Measurements from ENCODE around the gene OTOGL.

Gene OTOGL, protein sequence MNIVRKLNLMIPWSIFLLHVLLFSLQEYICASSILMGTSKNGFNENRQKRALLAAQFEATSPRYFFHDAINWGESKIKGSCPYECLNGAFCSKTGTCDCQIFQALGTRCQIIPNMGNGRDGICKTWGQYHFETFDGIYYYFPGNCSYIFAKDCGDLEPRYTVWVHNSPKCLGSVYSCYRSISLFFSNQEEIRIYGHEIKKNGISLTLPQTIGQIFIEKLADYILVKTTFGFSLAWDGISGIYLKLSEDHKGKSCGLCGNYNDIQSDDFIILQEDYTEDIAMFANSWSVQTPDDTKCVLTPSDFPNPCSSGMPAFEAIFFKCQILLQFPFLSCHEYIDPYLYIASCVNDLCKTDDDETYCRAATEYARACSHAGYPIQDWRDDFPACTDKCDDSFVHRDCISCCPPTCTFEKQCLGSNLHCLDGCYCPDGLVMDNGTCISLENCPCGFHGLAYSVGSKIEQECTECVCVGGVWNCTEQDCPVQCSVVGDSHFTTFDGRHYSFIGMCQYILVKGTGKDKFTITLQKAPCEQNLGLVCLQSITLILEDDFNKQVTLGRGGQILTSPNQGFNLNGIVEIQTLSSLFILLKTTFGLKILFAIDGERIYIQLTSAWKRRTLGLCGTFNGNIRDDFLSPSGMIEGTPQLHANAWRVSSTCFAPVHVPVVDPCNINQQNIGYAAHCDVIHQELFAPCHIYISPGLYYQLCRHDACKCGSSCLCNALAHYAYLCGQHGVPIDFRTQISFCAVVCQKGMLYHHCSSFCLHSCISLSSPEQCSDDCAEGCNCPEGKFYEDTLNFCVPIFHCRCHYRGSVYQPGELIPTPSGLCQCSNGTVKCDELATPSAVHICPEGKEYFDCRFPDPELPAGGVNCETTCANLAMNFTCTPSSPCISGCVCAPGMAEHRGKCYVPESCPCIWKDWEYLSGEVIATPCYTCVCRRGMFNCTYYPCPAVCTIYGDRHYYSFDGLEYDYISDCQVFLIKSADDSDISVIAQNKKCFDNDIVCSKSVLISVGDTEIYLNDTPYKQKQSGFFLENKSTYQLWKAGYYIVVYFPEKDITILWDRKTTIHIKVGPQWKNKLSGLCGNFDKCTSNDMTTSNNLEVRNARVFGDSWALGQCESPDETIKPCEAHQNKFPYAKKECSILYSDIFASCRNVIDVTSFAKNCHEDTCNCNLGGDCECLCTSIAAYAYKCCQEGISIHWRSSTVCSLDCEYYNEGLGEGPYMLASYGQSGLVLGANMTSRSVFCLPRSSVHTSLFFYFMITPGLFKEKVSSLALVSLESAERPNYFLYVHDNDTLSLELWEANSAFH (N-terminal part only)

DNA sequence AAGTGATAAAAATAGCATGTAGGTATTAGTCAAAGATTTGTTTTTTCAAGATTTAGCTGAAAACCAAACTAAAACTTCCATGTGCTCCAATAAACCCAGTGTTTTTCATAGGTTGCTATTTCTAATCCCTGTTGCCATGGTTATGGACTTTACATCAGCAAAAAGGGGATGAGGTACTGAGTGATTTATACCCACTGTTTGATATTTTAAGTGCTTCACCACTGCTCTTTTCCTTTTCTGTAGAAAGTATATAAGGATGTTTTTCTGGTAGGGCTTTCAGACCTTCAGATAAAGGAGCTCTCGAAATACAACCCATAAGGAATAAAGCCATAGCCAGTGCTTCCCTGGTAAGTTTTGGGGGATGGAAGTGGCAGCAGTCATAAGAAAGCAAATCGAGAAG is at the start of gene OTOGL:
TSS of gene OTOGL (plus strand) at position 279 of the 400 bp plus-strand sequence. CDS start 109,895 bp downstream, outside the sequence.
- no peak for DNase-seq

DNA sequence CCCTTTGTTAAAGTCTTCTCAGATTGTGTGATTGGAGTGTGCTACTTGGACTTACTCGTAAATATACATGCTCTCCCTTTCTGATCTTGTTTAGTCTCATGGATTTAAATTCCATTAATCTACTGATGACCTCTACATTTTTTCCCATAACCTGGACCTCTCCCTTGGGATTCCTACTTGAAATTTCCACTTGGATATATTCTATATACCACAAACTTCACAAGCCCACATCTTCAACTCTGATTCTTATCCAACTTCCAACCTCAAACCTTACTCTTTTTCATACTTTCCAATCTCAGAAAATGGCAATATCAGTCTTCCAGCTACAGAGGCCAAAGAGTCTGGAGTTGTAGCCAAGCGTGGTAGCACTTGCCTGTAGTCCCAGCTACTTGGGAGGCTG is 49.1 kb upstream of the OTOGL start:
- DNase-seq: no peak

DNA sequence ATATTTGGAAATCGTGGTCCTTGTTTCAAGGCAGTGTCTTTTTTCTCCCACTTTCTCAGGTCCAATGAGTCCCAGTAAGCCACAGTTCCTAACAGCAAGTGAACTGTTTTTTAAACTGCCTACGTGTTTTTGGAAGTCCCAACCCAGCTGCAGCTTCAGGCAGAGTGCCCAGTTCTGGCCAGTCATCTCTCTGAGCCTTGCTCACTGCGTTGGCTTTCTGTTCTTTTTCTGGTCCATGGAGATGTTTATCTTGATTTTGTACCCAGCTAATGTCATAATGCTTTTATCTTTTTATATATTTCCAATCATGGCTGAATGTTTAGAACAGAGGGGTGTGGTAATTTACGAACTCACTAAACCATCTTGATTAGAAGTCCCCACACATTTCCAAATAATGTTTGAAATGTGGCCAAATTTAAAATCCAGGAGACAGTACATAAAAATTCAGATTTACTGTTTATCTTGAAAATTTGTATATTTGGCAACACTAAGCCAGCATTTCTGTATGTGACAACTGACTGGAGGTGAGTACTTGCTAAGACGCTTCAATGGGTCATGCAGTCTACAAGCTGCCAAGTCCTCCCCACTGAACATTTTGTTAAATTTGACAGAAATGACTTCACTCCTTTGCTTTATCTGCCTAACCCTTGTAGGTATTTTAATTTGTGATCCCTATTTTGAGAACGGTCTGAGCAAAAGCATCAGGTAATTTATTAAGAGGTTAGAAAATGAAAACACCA is 46.1 kb upstream of the OTOGL start:
- DNase-seq: no peak

DNA sequence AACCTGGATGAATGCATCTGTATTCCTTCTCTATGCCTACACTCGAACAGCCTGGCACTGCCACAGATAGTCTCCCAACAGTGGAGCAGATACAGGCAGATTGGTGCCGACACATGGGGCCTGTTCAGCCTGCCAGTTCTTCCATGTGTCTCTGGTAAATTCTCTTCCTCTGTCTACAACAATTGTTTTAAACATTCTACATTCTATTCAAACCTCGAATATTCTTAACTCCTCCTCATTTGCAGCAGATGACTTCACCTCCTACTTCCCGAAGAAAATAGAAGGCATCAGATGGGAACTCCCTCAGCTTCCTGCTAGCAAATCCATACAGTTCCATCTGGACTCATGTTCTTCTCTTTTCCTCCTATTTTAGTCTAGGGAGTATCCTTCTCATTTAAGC is 43.1 kb upstream of the OTOGL start:
- no peak for DNase-seq

DNA sequence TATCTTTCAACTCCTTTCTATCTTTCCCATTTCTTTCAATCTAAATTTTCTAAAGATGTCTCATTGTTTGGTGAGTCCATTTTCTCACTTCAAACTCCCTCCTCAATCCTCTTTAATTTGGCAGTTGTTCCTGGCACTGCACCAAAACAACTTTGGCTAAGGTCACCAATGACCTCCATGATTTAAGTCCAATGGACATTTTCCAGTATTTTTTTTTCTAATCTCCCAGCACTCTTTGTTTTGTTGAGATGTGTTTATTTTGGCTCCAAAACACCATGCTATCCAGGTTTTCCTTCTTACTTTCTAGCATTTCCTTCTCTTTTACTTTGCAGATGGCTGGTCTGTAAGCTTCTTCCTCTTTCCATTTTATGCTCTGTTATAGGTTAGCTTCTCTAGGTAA is 42.5 kb upstream of the OTOGL start:
- no peak for DNase-seq

DNA sequence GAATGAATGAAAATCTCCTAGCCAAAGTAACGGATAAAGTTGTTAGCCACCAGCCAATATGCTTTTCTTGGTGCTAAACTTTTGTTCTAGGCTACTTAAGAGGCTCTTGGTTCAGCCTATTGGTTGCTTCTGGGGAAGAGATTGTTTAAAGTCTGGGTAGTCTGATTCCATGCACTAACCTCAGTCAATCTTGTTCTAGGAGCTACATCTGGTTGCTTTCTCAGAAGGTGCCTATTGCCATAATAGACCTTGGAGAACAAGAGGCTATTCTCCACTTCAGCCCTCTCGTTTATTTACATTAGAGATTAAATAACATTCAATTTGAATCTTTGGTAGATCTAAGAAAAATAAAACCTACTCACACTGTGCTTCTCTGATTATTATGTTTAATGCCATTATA is 40.8 kb upstream of the OTOGL start:
- DNase-seq: no peak

DNA sequence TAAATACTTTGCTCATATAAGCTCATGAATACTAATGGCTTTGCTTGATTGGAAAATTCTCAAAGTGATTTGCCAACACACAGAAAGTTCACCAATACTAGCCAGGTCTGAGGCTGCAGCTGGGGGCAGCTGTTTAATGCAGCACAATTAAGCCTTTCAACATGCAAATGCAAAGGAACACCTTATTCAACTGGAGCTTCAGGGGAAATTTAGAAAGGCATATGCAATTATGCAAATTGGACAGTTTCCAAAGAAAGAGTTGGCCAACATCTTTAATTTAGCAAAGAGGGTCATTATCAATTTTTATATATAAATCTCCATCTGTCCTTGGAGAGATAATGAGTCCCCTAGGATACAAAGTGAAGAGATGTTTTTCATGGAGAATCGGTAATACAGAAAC is 40.2 kb upstream of the OTOGL start:
- DNase-seq: no peak

DNA sequence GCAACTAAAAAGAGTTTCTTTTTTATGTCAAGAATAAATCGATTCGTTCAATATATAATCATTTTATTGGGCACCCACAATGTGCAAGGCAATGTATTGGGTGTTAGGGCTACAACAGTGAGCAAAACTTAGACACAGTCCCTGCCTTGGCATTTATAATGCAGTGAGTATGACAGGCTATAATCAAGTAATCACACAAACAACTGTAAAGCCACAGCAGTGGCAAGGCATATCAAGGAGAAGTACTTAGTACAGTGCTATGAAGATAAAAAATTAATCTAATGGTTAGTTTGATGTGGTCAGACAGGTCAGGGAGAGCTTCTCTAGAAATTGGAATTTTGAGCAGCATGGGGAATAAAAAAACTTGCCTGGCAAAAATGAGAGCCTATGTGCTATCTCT is 39.5 kb upstream of the OTOGL start:
- no peak for DNase-seq

DNA sequence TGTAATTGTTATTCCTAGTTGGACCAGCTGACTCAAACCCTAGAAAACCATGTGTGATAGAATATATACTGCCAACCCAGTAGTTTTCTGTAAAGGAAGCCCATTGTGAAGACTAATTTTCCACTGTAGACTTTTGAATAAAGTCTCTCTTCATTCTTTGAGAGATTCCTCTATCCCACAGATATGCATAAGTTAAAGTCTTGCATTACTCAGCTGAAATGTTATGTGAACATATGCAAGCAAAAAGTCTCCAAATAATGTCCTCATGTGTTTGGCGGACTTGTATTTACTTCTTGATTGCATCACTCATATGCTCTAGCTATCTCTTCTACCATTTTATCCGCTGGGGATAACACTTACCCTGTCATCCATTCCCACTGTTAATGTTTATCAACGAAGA is 35.1 kb upstream of the OTOGL start:
- DNase-seq: no peak

DNA sequence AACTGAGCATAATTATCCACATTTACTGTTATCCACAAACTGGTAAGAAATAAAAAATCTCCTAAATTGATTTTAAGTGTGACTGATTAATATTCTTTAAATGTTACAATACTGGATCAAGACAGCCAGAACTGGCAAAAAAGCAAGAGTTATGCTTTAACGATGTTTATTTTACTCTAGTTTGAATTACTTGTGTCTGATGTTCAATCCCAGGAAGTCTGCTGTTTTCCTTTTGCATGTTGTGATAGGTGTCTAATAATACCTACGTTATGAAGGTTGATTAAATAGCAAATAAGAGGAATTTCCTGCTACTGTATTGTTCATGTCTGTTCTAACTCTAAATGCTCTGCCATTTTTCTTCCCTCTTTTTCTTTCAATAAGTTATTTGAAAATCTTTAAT is 34.4 kb upstream of the OTOGL start:
- no peak for DNase-seq

DNA sequence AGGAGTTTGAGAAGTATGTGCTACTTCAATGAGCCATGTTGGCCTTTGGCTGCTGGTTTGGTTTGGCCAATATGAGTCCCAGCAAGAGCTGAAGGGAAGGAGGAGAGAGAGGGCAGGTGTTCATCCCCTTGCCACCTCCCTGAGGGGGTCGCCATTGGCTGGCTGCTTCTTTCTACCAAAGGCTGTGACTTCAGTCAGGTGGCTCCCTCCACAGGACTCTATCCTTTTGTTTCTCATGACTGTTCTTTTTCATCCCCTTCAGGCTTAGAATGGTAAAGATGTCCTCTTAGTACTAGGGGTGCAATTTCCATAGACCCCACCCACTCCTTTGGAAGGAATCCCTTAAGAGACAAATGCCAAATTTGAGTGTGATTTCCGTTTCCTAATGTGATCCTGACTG is 31.2 kb upstream of the OTOGL start:
- no peak for DNase-seq

DNA sequence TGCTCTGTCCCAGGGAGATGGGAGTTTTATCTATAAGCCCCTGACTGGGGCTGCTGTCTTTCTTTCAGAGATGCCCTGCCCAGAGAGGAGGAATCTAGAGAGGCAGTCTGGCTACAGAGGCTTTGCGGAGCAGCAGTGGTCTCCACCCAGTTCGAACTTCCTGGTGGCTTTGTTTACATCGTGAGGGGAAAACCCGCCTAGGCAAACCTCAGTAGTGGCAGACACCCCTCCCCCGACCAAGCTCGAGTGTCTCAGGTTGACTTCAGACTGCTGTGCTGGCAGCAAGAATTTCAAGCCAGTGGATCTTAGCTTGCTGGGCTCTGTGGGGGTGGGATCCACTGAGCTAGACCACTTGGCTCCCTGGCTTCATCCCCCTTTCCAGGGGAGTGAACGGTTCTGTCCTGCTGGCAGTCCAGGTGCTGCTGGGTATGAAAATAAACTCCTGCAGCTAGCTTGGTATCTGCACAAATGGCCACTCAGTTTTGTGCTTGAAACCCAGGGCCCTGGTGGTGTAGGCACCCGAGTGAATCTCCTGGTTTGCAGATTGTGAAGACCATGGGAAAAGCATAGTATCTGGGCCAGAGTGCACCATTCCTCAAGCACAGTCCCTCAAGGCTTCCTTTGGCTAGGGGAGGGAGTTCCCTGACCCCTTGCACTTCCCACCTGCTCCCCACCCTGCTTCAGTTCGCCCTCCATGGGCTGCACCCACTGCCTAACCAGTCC is 15.3 kb upstream of the OTOGL start:
- DNase-seq: peak; percentile 29

DNA sequence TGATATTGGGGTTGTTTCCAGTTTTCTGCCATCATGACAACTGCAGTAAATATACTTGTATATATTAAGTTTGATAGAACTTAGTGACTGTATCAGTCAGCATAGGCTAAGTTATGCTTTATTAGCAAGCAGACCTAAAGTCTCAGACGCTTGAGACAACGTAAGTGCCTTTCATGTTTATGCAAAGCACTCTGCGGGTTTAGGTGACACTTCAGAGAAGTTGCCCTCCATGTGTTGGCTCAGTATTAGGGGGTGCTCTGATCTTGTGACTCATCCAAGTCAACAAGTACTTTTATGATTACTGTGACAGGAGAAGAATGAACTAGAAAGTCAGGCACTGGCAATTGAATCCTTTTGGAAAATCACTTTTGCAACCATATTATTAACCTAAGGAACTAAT is 13.3 kb upstream of the OTOGL start:
- no peak for DNase-seq

DNA sequence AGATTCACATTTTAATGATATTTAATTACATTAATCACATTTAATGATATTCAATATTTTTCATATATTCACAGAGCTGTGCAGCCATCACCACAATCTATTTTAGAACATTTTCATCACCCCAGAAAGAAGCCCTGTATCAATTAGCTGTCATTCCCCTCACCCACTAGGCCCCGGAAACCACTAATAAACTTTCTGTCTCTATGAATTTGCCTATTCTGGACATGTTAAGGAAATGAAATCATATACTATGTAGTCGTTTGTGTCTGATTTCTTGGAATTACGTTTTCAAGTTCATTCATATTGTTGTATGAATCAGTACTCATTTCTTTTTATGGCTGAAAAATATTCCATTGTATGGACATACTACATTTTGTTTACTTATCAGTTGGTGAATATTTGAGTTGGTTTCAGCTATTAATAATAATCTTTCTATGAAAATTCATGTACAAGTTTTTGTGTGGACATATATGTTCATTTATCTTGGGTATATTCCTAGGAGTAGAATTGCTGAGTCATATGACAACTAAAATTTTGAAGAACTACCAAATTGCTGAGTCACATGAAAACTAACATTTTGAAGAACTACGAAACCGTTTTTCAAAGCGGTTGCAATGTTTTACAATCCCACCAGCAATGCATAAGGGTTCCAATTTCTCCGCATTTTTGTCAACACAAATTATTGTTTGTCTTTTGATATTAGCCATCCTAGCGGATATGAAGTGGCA is 11.7 kb upstream of the OTOGL start:
- DNase-seq: no peak

DNA sequence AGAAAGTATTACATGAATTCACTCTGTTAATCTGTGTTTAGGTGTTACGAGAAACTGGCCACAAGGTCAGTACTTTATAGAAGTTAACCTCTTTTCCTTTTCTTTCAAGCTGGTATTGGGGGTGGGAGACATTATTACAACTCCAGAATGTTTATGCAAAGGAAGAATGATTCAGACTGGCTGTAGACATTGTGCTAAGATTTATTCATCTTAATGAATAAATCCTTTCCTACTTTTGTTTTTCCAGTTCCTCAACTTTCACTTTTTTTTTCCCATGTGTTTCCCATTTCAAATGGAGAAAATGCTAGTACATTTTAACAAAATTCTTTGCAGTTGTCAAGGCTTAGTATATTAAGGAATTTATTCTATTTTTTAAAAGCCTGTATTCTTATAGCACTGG is 1.3 kb downstream of the OTOGL start:
- DNase-seq: no peak

DNA sequence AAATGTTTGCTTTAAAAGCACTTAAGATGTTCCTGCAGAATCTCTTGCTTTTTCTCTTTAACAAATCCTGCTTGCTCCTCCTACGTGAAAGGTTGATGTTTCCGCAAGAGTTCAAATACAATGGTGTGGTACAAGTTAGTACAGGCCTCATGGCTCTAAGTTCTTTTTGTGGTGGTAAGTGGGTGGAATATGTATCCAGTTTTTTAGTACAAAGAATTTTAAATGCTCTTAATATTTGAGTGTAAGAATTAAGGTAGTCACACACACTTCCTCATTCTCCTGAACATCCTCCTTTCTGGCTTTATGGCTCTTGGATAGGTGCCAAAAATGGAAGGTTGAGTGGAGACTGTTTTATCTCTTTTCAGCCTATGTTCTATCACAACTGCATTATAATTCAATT is 1.8 kb downstream of the OTOGL start:
- DNase-seq: no peak

DNA sequence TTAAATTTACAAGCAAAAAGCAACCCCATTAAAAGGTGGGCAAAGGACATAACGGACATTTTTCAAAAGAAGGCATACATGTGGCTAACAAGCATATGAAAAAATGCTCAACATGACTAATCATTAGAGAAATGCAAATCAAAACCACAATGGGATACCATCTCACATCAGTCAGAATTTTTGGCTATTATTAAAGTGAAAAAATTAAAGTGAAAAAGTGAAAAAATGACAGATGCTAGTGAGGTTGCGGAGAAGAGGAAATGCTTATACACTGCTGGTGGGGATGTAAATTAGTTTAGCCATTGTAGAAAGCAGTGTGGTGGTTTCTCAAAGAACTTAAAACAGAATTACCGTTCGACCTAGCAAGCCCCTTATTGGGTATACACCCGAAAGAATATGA is 7.9 kb downstream of the OTOGL start:
- no peak for DNase-seq

DNA sequence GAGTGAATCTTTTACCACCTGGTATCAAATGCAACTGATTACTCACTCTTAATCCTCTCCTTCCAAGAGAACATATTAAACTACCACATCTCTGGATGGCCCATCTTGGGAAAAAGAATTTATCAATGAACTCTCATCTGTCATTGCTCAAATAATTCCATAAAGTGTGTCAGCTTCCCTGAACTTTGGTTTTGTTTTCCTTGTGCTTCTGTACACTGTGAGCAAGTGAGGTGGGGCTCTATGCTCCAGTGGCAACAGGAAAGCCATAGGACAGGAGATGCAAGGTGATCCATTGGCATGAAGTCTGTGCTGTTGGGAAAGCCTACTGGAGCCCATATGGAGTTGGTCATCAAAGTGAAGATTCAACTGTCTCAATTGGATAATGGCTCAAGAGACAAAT is 17.4 kb downstream of the OTOGL start:
- DNase-seq: no peak

DNA sequence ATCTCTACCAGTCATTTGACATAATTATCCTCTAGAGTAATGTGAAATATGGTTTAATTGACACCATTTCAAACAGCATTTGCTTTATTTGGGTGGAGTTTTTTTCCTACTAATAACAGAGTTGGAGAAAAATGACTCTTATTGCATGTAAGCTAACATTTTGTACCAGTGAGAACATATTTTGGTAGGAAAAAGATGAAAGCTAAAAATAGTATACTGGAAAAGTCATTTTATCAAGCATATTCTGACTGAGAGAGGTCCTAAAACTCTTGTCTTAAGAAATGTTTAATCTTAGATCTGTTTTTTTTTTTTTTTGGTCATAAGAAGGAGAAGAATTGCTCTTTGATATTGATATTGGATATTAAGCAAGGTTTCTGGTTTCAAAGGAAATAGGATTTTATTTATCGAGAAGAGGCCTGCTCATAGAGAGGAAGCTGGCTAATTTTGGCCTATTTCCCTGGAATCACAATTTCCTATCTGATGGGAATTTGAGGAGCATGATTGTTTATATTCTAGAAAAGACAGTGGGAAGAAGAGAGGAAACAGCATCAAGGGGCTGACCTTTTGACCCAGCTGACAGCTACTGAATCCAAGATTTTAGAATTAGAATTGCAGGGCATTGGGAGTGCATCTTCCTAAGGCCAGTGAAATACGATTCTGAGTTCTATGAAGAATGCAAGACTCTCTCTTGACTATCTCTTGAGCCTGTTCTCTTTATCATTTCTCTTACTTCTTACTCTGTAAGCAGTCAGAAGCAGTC is 19.4 kb downstream of the OTOGL start:
- DNase-seq: no peak

DNA sequence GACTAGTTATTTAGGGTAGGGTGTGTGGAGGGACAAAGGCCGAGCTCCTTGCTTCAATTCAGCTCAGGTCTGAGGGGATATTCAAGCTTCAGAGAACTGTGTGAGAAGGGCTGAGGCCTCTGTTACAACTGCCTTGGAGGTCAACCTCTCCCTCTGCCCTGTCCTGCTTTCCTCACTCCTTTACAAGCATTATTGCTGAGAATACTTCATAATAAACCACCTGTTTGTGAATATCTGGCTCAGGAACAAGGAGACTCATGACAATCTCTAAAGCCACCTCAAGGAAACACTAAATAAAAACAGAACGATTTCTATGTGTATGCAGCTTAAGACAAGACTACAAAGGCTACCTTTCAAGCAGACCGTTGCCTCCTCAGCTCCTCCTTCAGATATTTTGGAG is 21.7 kb downstream of the OTOGL start:
- DNase-seq: no peak

Data from stimulated activated CD4-positive, alpha-beta T cell treated with anti-CD3 and anti-CD28 coated beads, Interleukin-1b, Interleukin-23, amount 100 ng/mL, for 48 hours (primary cell).